GM12801 (cell line): ENCODE data around the gene MFRP.

Source experiments
- CTCF ChIP-seq: IDR thresholded peaks from one replicate; pipeline ENCODE4 v1.5.1; 2011; ENCODE audit warnings: control low read depth; ENCODE audit not compliant: insufficient read length; ENCODE audit errors: extremely low read depth

The MFRP gene

GRCh38 chr11:119306373-119306890 is 40.1 kb downstream of the MFRP start:
- TF ChIP-seq CTCF: no peak

DNA sequence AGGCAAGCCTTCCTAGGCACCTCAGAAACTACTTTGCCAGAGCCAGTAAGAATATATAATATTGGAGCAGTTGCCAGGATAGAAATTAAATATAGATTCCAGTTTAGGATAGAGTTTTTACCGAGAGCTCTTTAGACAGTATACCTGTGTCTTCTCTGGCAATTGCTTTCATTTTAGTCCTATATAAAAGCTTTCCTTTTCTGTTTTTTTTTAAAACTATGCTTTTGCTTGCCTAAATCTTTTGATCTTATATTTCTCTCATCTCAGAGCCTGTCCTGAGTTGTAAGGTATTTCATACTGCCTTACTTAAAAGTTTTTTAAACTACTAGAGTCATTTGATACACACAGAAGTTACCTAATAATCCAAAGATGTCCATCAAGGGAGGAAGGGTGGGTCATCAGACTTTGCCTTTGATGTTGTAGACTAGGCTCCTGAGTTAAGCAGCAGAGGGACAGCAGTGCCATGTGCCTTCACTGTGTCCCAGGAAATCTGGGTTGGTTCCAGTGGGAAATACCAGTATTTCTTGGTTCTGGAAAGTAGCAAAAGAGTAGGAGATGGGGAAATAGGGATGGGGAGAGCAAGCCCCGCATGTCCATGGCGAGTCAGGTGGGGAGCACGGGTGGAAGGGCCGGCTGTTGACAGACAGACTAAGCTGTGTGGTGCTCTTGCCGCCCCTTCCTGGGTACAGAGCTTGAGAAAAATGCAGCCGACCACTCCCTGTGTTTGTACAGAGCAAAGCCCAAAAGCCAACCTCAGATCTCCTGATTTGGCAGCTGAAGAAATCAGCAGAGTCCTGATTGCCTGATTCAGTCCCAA is 40.7 kb downstream of the MFRP start:
- TF ChIP-seq CTCF: no peak

- no peak for TF ChIP-seq CTCF
Measured at GRCh38 chr11:119303227-119303718, 43.2 kb downstream of the MFRP start.

GRCh38 chr11:119300198-119300964 is 46.1 kb downstream of the MFRP start:
- no peak for TF ChIP-seq CTCF

GRCh38 chr11:119299416-119299815 is 47.1 kb downstream of the MFRP start:
- no peak for TF ChIP-seq CTCF

DNA sequence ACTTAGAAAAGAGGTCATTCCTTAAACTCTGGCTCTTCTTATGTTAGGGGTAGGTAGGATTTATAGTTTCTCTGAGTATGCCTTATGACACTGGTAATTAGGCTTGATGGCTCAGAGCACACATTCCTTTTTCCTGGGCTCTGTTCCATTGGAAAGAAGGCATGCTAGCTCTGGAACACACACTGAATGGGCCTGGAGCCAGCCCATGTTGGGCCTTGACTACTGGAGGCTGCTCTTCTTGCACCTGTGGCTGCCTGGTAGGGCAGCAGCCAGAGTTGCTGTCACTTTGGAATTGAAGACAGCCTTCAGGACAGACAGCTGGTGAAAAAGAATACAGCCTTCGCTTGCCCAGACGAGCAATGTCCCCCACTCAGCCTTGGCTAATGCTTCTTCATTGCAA is 47.8 kb downstream of the MFRP start:
- TF ChIP-seq CTCF: no peak

DNA sequence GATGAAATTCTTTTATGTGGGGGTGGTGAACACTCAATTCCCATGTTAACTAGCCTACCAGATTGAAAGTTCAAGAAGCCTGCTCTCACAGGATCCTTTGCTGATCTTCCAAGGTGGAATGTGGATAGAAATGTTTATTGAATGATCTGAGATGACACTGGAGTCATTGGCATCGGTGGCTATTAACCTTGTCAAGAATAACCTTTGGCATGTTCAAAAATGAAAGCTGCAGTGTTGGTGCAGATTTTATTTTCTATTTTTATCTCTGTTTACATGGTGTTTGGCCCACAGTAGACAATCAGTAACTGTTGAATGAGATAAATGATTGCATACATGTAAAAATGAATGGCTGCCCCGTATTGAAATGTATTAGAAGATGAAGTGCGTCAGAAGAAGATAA is 48.6 kb downstream of the MFRP start:
- TF ChIP-seq CTCF: no peak
